ENCODE measurements around the gene KDM4C. TPM values are rescaled to one million over a fixed set of nuclear protein-coding genes. Genes with fewer than 3 reads are reported as not detected.

The KDM4C gene
- total and polyA plus RNA-seq, 2 donors (not counting 1 experiment from before 2014, with no cell fraction given): 49.7 to 141 TPM

DNA sequence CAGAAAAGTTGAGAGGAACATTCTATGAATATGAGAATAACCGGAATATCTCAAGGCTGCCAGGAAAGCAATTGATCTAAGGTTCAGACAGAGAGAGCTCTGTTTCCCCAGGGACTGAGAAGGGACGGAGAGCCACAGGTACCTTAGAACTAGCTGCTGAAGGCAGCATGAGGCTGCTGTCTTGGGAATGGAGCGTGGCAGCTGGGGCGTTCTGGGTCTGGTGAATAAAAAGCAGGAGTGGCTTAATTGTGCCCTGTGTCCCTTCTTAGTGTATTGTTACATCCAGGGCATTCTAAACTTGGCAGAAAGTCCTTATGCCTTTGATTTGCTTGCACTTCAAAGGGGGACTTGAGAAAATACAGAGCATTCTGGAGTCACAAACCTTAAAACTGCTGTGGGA is 434.5 kb downstream of the KDM4C start:
- Mint-ChIP-seq H3K27me3 (no peaks in the 10 kb centered on the region), H3K27ac (no peak overlapping the region), H3K4me3 (no peak overlapping the region), H3K4me1 (no peaks in the 10 kb centered on the region), H3K9me3 (ENCODE audit: insufficient read depth) (no peaks in the 10 kb centered on the region)
- no peak overlapping the region for H3K4me2 ChIP-seq (replicated peaks; ENCODE audit: low read depth, low read length, poor library complexity, severe bottlenecking)
- no peaks in the 10 kb centered on the region for H4K20me1 ChIP-seq (ENCODE audit: control insufficient read depth, insufficient read depth, low read length, poor library complexity, severe bottlenecking)
- no peaks in the 10 kb centered on the region for H3K4me1 ChIP-seq (ENCODE audit: control insufficient read depth in 2 of 2, insufficient read depth in 2 of 2, low read length in 2 of 2)
- 86% methylated on average over 4 of the region's 4 CpGs for WGBS (ENCODE audit: insufficient coverage)
- no peak overlapping the region for H3K9ac ChIP-seq (ENCODE audit: low read length)
- ATAC-seq (ENCODE audit: low read depth) (no peak), DNase-seq (no peak)
- ChIA-PET POLR2A (no interaction called here), CTCF (no interaction called here)
- no peaks in the 10 kb centered on the region for H3K36me3 ChIP-seq (replicated peaks in 1 of 2; ENCODE audit: control extremely low read depth in 1 of 2, control insufficient read depth in 1 of 2, extremely low read depth in 1 of 2, insufficient read depth in 2 of 2, low read length in 1 of 2)
- no peak for TF ChIP-seq EZH2 (IDR thresholded peaks at IDR 0.05; ENCODE audit: borderline replicate concordance, insufficient read depth, low read depth, low read length, poor library complexity, severe bottlenecking)
- TF ChIP-seq, protein P1, sequence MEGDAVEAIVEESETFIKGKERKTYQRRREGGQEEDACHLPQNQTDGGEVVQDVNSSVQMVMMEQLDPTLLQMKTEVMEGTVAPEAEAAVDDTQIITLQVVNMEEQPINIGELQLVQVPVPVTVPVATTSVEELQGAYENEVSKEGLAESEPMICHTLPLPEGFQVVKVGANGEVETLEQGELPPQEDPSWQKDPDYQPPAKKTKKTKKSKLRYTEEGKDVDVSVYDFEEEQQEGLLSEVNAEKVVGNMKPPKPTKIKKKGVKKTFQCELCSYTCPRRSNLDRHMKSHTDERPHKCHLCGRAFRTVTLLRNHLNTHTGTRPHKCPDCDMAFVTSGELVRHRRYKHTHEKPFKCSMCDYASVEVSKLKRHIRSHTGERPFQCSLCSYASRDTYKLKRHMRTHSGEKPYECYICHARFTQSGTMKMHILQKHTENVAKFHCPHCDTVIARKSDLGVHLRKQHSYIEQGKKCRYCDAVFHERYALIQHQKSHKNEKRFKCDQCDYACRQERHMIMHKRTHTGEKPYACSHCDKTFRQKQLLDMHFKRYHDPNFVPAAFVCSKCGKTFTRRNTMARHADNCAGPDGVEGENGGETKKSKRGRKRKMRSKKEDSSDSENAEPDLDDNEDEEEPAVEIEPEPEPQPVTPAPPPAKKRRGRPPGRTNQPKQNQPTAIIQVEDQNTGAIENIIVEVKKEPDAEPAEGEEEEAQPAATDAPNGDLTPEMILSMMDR (IDR thresholded peaks at IDR 0.05): no peak
- no peak overlapping the region for H3K4me3 ChIP-seq (ENCODE audit: control extremely low read depth in 1 of 5, extremely low read depth in 1 of 5, insufficient read depth in 1 of 5, low read depth in 2 of 5, low read length in 4 of 5)
- no peak overlapping the region for H2AFZ ChIP-seq (ENCODE audit: insufficient read depth, low read depth, low read length, poor library complexity, severe bottlenecking)
- no peaks in the 10 kb centered on the region for H3K27me3 ChIP-seq (replicated peaks in 1 of 4; ENCODE audit: control extremely low read depth in 1 of 4, control insufficient read depth in 3 of 4, insufficient read depth in 4 of 4, low read length in 3 of 4)
- peaks cover 0 to 11% (median 10%) of the 10 kb centered on the region in 3 donors for H3K9me3 ChIP-seq (ENCODE audit: control extremely low read depth in 1 of 3, control insufficient read depth in 2 of 3, insufficient read depth in 1 of 3, low read length in 2 of 3)
- H3K79me2 ChIP-seq (ENCODE audit: control insufficient read depth, insufficient read depth, low read length): no peaks in the 10 kb centered on the region
- intact Hi-C loops (cut with micrococcal nuclease): no loop called here
- H3K27ac ChIP-seq (ENCODE audit: low read length in 2 of 2): no peak overlapping the region

DNA sequence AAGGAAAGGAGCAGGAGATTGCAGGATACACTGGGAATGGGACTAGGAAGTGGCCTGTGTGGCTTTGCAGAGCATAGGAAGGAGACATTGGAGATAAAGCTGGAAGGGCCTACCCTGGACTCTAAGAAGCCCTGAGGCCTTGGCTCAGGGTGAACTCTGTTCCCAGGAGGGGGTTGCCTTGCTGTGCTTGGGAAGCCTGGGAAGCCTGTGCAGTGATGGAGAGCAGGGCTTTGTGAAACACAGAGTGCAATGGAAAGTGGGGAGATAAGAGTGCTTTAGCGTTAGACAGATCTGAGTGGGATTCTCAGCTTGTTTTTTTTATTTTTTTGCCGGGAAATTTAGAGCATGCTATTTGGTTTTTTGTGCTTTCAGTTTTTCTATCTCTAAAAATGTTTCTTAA is 437.8 kb downstream of the KDM4C start:
- ChIA-PET CTCF (no interaction called here), POLR2A (no interaction called here)
- H3K4me1 ChIP-seq (ENCODE audit: control insufficient read depth in 2 of 2, insufficient read depth in 2 of 2, low read length in 2 of 2): no peaks in the 10 kb centered on the region
- DNase-seq (no peak), ATAC-seq (ENCODE audit: low read depth) (no peak)
- Mint-ChIP-seq H3K9me3 (ENCODE audit: insufficient read depth) (no peaks in the 10 kb centered on the region), H3K4me3 (no peak overlapping the region), H3K27ac (no peak overlapping the region), H3K27me3 (no peaks in the 10 kb centered on the region), H3K4me1 (no peaks in the 10 kb centered on the region)
- H3K9me3 ChIP-seq (ENCODE audit: control extremely low read depth in 1 of 3, control insufficient read depth in 2 of 3, insufficient read depth in 1 of 3, low read length in 2 of 3): peaks cover 0 to 3% (median 0%) of the 10 kb centered on the region in 3 donors
- no peaks in the 10 kb centered on the region for H3K36me3 ChIP-seq (replicated peaks in 1 of 2; ENCODE audit: control extremely low read depth in 1 of 2, control insufficient read depth in 1 of 2, extremely low read depth in 1 of 2, insufficient read depth in 2 of 2, low read length in 1 of 2)
- no peaks in the 10 kb centered on the region for H3K27me3 ChIP-seq (replicated peaks in 1 of 4; ENCODE audit: control extremely low read depth in 1 of 4, control insufficient read depth in 3 of 4, insufficient read depth in 4 of 4, low read length in 3 of 4)
- no peak overlapping the region for H3K27ac ChIP-seq (ENCODE audit: low read length in 2 of 2)
- no peak overlapping the region for H3K4me3 ChIP-seq (ENCODE audit: control extremely low read depth in 1 of 5, extremely low read depth in 1 of 5, insufficient read depth in 1 of 5, low read depth in 2 of 5, low read length in 4 of 5)
- TF ChIP-seq, protein P1 (IDR thresholded peaks at IDR 0.05): no peak
- TF ChIP-seq EZH2 (IDR thresholded peaks at IDR 0.05; ENCODE audit: borderline replicate concordance, insufficient read depth, low read depth, low read length, poor library complexity, severe bottlenecking): no peak
- no peaks in the 10 kb centered on the region for H3K79me2 ChIP-seq (ENCODE audit: control insufficient read depth, insufficient read depth, low read length)
- no peaks in the 10 kb centered on the region for H4K20me1 ChIP-seq (ENCODE audit: control insufficient read depth, insufficient read depth, low read length, poor library complexity, severe bottlenecking)
- 100% methylated on average over 1 of the region's 2 CpGs for WGBS (ENCODE audit: insufficient coverage)
- intact Hi-C loops (cut with micrococcal nuclease): no loop called here
- no peak overlapping the region for H2AFZ ChIP-seq (ENCODE audit: insufficient read depth, low read depth, low read length, poor library complexity, severe bottlenecking)
- no peak overlapping the region for H3K4me2 ChIP-seq (replicated peaks; ENCODE audit: low read depth, low read length, poor library complexity, severe bottlenecking)
- H3K9ac ChIP-seq (ENCODE audit: low read length): no peak overlapping the region
